H1 (cell line): ENCODE data around the gene FSIP1. TPM values are rescaled to one million over a fixed set of nuclear protein-coding genes. Genes with fewer than 3 reads are reported as not detected.

Experiments
- CTCF ChIA-PET: fragments of 300-600 bp; sonication (Branson Sonifier 250); formaldehyde crosslinking; loops from one replicate; lab custom pipeline; 2021; ENCODE audit not compliant: partially characterized antibody; lab: Charles Lee
- POLR2A ChIA-PET: fragments of 300-600 bp; sonication (Branson Sonifier 250); formaldehyde crosslinking; loops from one replicate; lab custom pipeline; 2021; ENCODE audit warnings: inconsistent platforms; ENCODE audit not compliant: partially characterized antibody; lab: Charles Lee
- DNase-seq, 2 experiments: peaks; one replicate each; pipeline versions ENCODE4 v3.0.0 to v3.0.0-alpha.2; 2010 to 2022; ENCODE audit warnings: low spot score in 2 of 2, low read depth in 1 of 2, mixed read lengths in 1 of 2
- FAIRE-seq: peaks from 2 replicates; lab custom pipeline; 2011; peaks lifted over from hg19 to GRCh38; lab: Jason Lieb, UNC
- H2AFZ ChIP-seq: 2 replicates; pipeline ENCODE4 v1.8.1; 2012; ENCODE audit warnings: low read length, inconsistent platforms
- H2AK5ac ChIP-seq: 2 replicates; pipeline ENCODE4 v1.6.1; 2013; ENCODE audit warnings: low read depth, low read length
- H2BK120ac ChIP-seq: replicated peaks from 2 replicates; pipeline ENCODE3; 2013; ENCODE audit warnings: low read depth, low read length, inconsistent platforms
- H2BK12ac ChIP-seq: 2 replicates; pipeline ENCODE4 v1.6.1; 2013; ENCODE audit warnings: low read depth, low read length
- H2BK15ac ChIP-seq: 2 replicates; pipeline ENCODE4 v1.6.1; 2013; ENCODE audit warnings: low read length
- H2BK20ac ChIP-seq: 2 replicates; pipeline ENCODE4 v1.6.1; 2013; ENCODE audit warnings: low read length
- H2BK5ac ChIP-seq: 2 replicates; pipeline ENCODE4 v1.6.1; 2013; ENCODE audit warnings: low read depth, low read length
- H3K14ac ChIP-seq: 2 replicates; pipeline ENCODE4 v1.6.1; 2013; ENCODE audit warnings: inconsistent platforms; ENCODE audit not compliant: insufficient read length
- H3K18ac ChIP-seq: 2 replicates; pipeline ENCODE4 v1.6.1; 2013; ENCODE audit warnings: low read length; ENCODE audit errors: extremely low read depth
- H3K23ac ChIP-seq: 2 replicates; pipeline ENCODE4 v1.6.1; 2013; ENCODE audit warnings: inconsistent platforms; ENCODE audit not compliant: insufficient read length
- H3K23me2 ChIP-seq: 2 replicates; pipeline ENCODE4 v1.6.1; 2013; ENCODE audit warnings: low read depth, low read length
- H3K27ac ChIP-seq: 2 replicates; pipeline ENCODE4 v1.6.1; 2011; ENCODE audit warnings: low read depth, low read length, inconsistent platforms
- H3K27me3 ChIP-seq, 4 experiments: replicated peaks in 1 of 4; 1 replicate in 1 of 4; 2 replicates in 3 of 4; pipeline versions ENCODE4 v1.6.1 to v1.8.1; 2011 to 2013; ENCODE audit warnings: low read length in 3 of 4, mild to moderate bottlenecking in 3 of 4, inconsistent platforms in 2 of 4, mixed read lengths in 2 of 4, moderate library complexity in 1 of 4; ENCODE audit not compliant: control insufficient read depth in 3 of 4, insufficient read depth in 3 of 4; ENCODE audit errors: extremely low read depth in 1 of 4
- H3K36me3 ChIP-seq, 4 experiments: 2 replicates each; pipeline versions ENCODE4 v1.6.1 to v1.8.1; 2011 to 2013; ENCODE audit warnings: mild to moderate bottlenecking in 4 of 4, low read length in 3 of 4, moderate library complexity in 2 of 4, control low read depth in 1 of 4, inconsistent platforms in 1 of 4; ENCODE audit not compliant: insufficient read depth in 4 of 4, control insufficient read depth in 2 of 4
- H3K4ac ChIP-seq: replicated peaks from 2 replicates; pipeline ENCODE3; 2013; ENCODE audit warnings: low read length, low read depth, mixed read lengths, inconsistent platforms; ENCODE audit not compliant: insufficient read length
- H3K4me1 ChIP-seq, 4 experiments: replicated peaks in 1 of 4; 1 replicate in 1 of 4; 2 replicates in 3 of 4; pipeline versions ENCODE4 v1.6.1 to v1.8.1; 2011 to 2013; ENCODE audit warnings: low read length in 3 of 4, inconsistent platforms in 2 of 4, mixed read lengths in 1 of 4; ENCODE audit not compliant: insufficient read depth in 4 of 4, control insufficient read depth in 3 of 4
- H3K4me2 ChIP-seq, 2 experiments: 2 replicates each; pipeline versions ENCODE4 v1.6.1 to v1.8.1; 2011 to 2013; ENCODE audit warnings: low read depth in 2 of 2, low read length in 2 of 2, control low read depth in 1 of 2, inconsistent platforms in 1 of 2, mild to moderate bottlenecking in 1 of 2; ENCODE audit not compliant: insufficient read depth in 1 of 2
- H3K4me3 ChIP-seq, 4 experiments: fragments of 200-600, 300-600 bp in 1 of 4; sonication (generic), shearing (Covaris generic), sonication (Bioruptor Twin) in 1 of 4; 2 replicates each; pipeline versions ENCODE4 v1.5.1 to v1.8.1; 2011 to 2016; ENCODE audit warnings: low read length in 4 of 4, low read depth in 3 of 4, control low read depth in 2 of 4, inconsistent platforms in 2 of 4, mild to moderate bottlenecking in 2 of 4, mixed read lengths in 1 of 4, moderate library complexity in 1 of 4; ENCODE audit not compliant: insufficient read depth in 2 of 4; ENCODE audit errors: extremely low read depth in 1 of 4
- H3K56ac ChIP-seq: replicated peaks from 2 replicates; pipeline ENCODE3; 2013; ENCODE audit warnings: low read depth, mild to moderate bottlenecking, mixed read lengths, low read length, inconsistent platforms; ENCODE audit not compliant: insufficient read length
- H3K79me1 ChIP-seq: 2 replicates; pipeline ENCODE4 v1.6.1; 2013; ENCODE audit warnings: low read depth, low read length, control low read depth
- H3K79me2 ChIP-seq, 2 experiments: 2 replicates each; pipeline versions ENCODE4 v1.6.1 to v1.8.1; 2012 to 2013; ENCODE audit warnings: low read length in 2 of 2, mild to moderate bottlenecking in 2 of 2, inconsistent platforms in 1 of 2; ENCODE audit not compliant: insufficient read depth in 2 of 2, control insufficient read depth in 1 of 2
- H3K9ac ChIP-seq, 4 experiments: replicated peaks in 1 of 4; 1 replicate in 1 of 4; 2 replicates in 3 of 4; pipeline versions ENCODE4 v1.6.1 to v1.8.1; 2011 to 2013; ENCODE audit warnings: low read depth in 3 of 4, low read length in 3 of 4, control low read depth in 2 of 4, mild to moderate bottlenecking in 2 of 4, moderate library complexity in 2 of 4, inconsistent platforms in 1 of 4; ENCODE audit errors: extremely low read depth in 1 of 4
- H3K9me3 ChIP-seq, 2 experiments: 2 replicates each; pipeline versions ENCODE4 v1.6.1 to v1.8.1; 2012 to 2013; ENCODE audit warnings: mild to moderate bottlenecking in 2 of 2, moderate library complexity in 2 of 2, control low read depth in 1 of 2, inconsistent platforms in 1 of 2, low read depth in 1 of 2, low read length in 1 of 2, mixed read lengths in 1 of 2; ENCODE audit not compliant: insufficient read depth in 2 of 2
- H4K20me1 ChIP-seq, 2 experiments: replicated peaks in 1 of 2; 2 replicates each; pipeline versions ENCODE3 to v1.8.1; 2011 to 2013; ENCODE audit warnings: inconsistent platforms in 2 of 2, low read length in 2 of 2, mild to moderate bottlenecking in 1 of 2; ENCODE audit not compliant: insufficient read depth in 2 of 2, control insufficient read depth in 1 of 2
- H4K5ac ChIP-seq: 2 replicates; pipeline ENCODE4 v1.6.1; 2013; ENCODE audit warnings: low read length, low read depth, mixed read lengths, inconsistent platforms; ENCODE audit not compliant: insufficient read length
- H4K8ac ChIP-seq: 2 replicates; pipeline ENCODE4 v1.8.0; 2013; ENCODE audit warnings: mild to moderate bottlenecking, moderate library complexity, low read length, inconsistent platforms; ENCODE audit not compliant: insufficient read depth; ENCODE audit errors: extremely low read depth
- H4K91ac ChIP-seq: replicated peaks from 2 replicates; pipeline ENCODE3; 2013; ENCODE audit warnings: low read length, mixed read lengths, inconsistent platforms; ENCODE audit not compliant: insufficient read length
- ATF2 ChIP-seq: IDR thresholded peaks from 2 replicates; pipeline ENCODE4 v1.6.1; 2012; ENCODE audit warnings: low read length, inconsistent platforms
- BACH1 ChIP-seq: IDR thresholded peaks from 2 replicates; pipeline ENCODE4 v1.6.1; 2012; ENCODE audit warnings: low read length, improper control_type of control experiment
- CHD1 ChIP-seq: IDR thresholded peaks from 2 replicates; pipeline ENCODE4 v1.6.1; 2012; ENCODE audit warnings: low read depth, low read length, improper control_type of control experiment
- GABPA ChIP-seq: IDR thresholded peaks from 2 replicates; pipeline ENCODE4 v1.6.1; 2011; ENCODE audit warnings: mild to moderate bottlenecking, low read length, moderate library complexity, borderline replicate concordance; ENCODE audit not compliant: insufficient read depth
- GTF2F1 ChIP-seq: IDR thresholded peaks from 2 replicates; pipeline ENCODE4 v1.6.1; 2012; ENCODE audit warnings: low read depth, low read length, improper control_type of control experiment, borderline replicate concordance
- RXRA ChIP-seq: IDR thresholded peaks from 2 replicates; pipeline ENCODE4 v1.6.1; 2011; ENCODE audit warnings: low read depth, mild to moderate bottlenecking, low read length, moderate library complexity; ENCODE audit not compliant: insufficient read depth
- YY1 ChIP-seq: IDR thresholded peaks from 2 replicates; pipeline ENCODE4 v1.6.1; 2011; ENCODE audit warnings: low read depth, mild to moderate bottlenecking, low read length
- WGBS, 2 experiments: shearing (Covaris generic) in 1 of 2; methylation state at CpG; one replicate each; pipeline versions ENCODE4 v1.1.6 to v1.1.7; 2013 to 2015; ENCODE audit warnings: low lambda C conversion rate in 2 of 2, mixed read lengths in 2 of 2, inconsistent platforms in 1 of 2, low coverage in 1 of 2, missing lambda C conversion rate in 1 of 2; ENCODE audit not compliant: insufficient replicate concordance in 2 of 2, insufficient coverage in 1 of 2, insufficient read length in 1 of 2; ENCODE audit errors: extremely low coverage in 1 of 2, missing lambda C conversion rate in 1 of 2; 5-methylcytosine and 5-hydroxymethylcytosine counted together
- polyA plus RNA-seq, 7 experiments: library from polyadenylated mRNA; depleted of rRNA in 3 of 7; stranded (reverse) in 5 of 7; unstranded in 2 of 7; fragments of >200 nt in 5 of 7; fragments of 200-250 nt in 2 of 7; gene quantifications; 1 replicate in 5 of 7; 2 replicates in 1 of 7; 4 replicates in 1 of 7; pipeline versions ENCODE4 v1.2.1 to v1.2.3, GENCODE V29; 2011 to 2013; ENCODE audit warnings: missing spikeins in 2 of 7, mixed read lengths in 2 of 7
- total RNA-seq: library from RNA; stranded (reverse); fragmentation: NEBNext Ultra II Directional; extraction: Animal tissue kit (Norgen Biotek cat#: 25700); gene quantifications from 2 replicates; pipeline ENCODE4 v1.2.1, GENCODE V29; 2021
- TF ChIP-seq, protein P1 (sequence below): IDR thresholded peaks from 2 replicates; pipeline ENCODE4 v1.6.1; 2012; ENCODE audit warnings: inconsistent platforms
- TF ChIP-seq, protein P2 (sequence below): IDR thresholded peaks from 2 replicates; pipeline ENCODE4 v1.6.1; 2012; ENCODE audit warnings: inconsistent platforms

Gene FSIP1
- total and polyA plus RNA-seq, 2 of the 8 experiments (the other 6 are each of a cell fraction or from before 2014, with no cell fraction given): 0.18 to 1.3 TPM

DNA sequence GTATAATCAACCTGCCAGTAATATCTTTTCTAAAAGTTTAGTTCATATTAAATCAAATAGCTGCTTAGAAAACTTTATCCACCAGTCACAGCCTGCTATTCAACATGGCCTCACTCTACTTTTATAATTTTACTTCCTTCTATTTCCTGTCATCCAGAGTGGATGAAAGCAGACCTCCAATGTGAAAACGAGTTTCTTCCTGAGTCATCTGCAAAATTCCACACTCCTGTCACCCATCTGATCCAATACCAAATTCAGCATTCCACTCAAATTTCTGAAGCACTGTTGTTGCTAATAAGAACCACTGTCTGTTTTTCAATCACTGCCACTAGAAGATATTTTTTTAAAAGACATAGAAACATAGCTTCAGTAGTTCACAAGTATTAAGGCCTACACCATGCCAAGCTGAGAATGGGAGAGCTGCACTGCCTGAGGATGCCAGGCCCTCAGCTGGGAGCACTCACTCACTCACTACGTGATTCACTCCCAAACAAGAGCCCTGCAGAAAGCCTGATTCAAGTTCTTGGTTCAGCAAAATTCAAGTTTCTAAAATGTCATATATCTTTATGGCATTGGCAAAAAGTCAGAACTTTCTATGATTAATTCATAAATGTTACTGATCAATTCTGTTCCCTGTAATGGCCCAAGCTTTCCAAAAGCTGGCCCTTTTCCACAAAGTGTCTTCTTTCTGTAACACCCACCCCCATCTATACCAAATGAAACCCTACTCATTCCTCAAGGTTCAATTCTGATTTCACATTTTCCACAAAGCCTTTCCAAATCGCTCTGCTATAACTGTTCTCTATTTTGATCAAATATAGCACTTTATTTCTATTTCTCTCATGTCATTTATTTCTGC, 82.9 kb downstream of the FSIP1 start:
- Histone ChIP-seq H3K4me2 (no peak overlapping the region), H3K14ac (no peak overlapping the region), H2AFZ (no peak overlapping the region), H3K23ac (no peak overlapping the region), H3K27ac (no peak overlapping the region), H3K18ac (no peak overlapping the region), H3K79me1 (no peaks in the 10 kb centered on the region), H2BK5ac (no peak overlapping the region), H2BK15ac (no peak overlapping the region), H2BK20ac (no peak overlapping the region), H3K4me1 (peaks cover 0 to 4% (median 3%) of the 10 kb centered on the region in 4 experiments; a peak in 3 of 7 replicates), H3K79me2 (no peaks in the 10 kb centered on the region), H4K8ac (no peak overlapping the region), H4K20me1 (no peaks in the 10 kb centered on the region), H3K9ac (no peak overlapping the region), H3K56ac (no peak overlapping the region), H2AK5ac (no peak overlapping the region), H4K91ac (no peak overlapping the region), H2BK120ac (no peak overlapping the region), H3K4ac (no peak overlapping the region), H3K9me3 (no peaks in the 10 kb centered on the region), H2BK12ac (no peak overlapping the region), H3K4me3 (no peak overlapping the region), H4K5ac (no peak overlapping the region), H3K23me2 (no peaks in the 10 kb centered on the region; the same call in 1 of the 2 replicates), H3K36me3 (no peaks in the 10 kb centered on the region), H3K27me3 (peaks cover 0 to 1% (median 0%) of the 10 kb centered on the region in 4 experiments; a peak in 1 of 7 replicates)
- FAIRE-seq: no peak
- POLR2A ChIA-PET: interaction anchor here (1.5 kb wide), 1 partner anchor 119 kb away, joined by 4 read pairs; the partner anchor contains the start of gene THBS1
- CTCF ChIA-PET: interaction anchor here (1.1 to 3.9 kb wide), 5 partner anchors 12 to 58 kb away, joined by 3 to 18 read pairs (median 8); no protein-coding TSS in a partner anchor
- WGBS, 2 experiments: 75% methylated on average over 3 of the region's 3 CpGs; no CpG with 5 or more reads in 1 of the 2 experiments
- no peak for DNase-seq
- TF ChIP-seq BACH1 (no peak), GTF2F1 (no peak), RXRA (no peak), CHD1 (no peak), GABPA (no peak), YY1 (no peak), ATF2 (no peak)
- TF ChIP-seq, protein P1, sequence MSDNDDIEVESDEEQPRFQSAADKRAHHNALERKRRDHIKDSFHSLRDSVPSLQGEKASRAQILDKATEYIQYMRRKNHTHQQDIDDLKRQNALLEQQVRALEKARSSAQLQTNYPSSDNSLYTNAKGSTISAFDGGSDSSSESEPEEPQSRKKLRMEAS: no peak
- TF ChIP-seq, protein P2, sequence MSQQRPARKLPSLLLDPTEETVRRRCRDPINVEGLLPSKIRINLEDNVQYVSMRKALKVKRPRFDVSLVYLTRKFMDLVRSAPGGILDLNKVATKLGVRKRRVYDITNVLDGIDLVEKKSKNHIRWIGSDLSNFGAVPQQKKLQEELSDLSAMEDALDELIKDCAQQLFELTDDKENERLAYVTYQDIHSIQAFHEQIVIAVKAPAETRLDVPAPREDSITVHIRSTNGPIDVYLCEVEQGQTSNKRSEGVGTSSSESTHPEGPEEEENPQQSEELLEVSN: no peak
